H1 (cell line): ENCODE data around the gene MYBPC1. TPM values are rescaled to one million over a fixed set of nuclear protein-coding genes. Genes with fewer than 3 reads are reported as not detected.

ENCODE experiments used
- ASH2L ChIP-seq: fragments of 200-600, 300-600 bp; sonication (generic); IDR thresholded peaks from one replicate; pipeline ENCODE4 v1.7.1; 2017; ENCODE audit warnings: low read length
- GABPA ChIP-seq: IDR thresholded peaks from 2 replicates; pipeline ENCODE4 v1.6.1; 2011; ENCODE audit warnings: mild to moderate bottlenecking, low read length, moderate library complexity, borderline replicate concordance; ENCODE audit not compliant: insufficient read depth
- JUND ChIP-seq: IDR thresholded peaks from 2 replicates; pipeline ENCODE4 v1.6.1; 2011; ENCODE audit warnings: mild to moderate bottlenecking, improper control_type of control experiment, low read length
- TAF1 ChIP-seq: IDR thresholded peaks from 2 replicates; pipeline ENCODE4 v1.6.1; 2011; ENCODE audit warnings: mild to moderate bottlenecking, low read depth, low read length
- polyA plus RNA-seq, 7 experiments: library from polyadenylated mRNA; depleted of rRNA in 3 of 7; stranded (reverse) in 5 of 7; unstranded in 2 of 7; fragments of >200 nt in 5 of 7; fragments of 200-250 nt in 2 of 7; gene quantifications; 1 replicate in 5 of 7; 2 replicates in 1 of 7; 4 replicates in 1 of 7; pipeline versions ENCODE4 v1.2.1 to v1.2.3, GENCODE V29; 2011 to 2013; ENCODE audit warnings: missing spikeins in 2 of 7, mixed read lengths in 2 of 7
- total RNA-seq: library from RNA; stranded (reverse); fragmentation: NEBNext Ultra II Directional; extraction: Animal tissue kit (Norgen Biotek cat#: 25700); gene quantifications from 2 replicates; pipeline ENCODE4 v1.2.1, GENCODE V29; 2021
- TF ChIP-seq, protein P1 (sequence below): fragments of 300-600 bp; sonication (generic); IDR thresholded peaks from 2 replicates; pipeline ENCODE4 v1.7.1; 2012; ENCODE audit warnings: low read length, moderate library complexity, mild to moderate bottlenecking, inconsistent platforms; ENCODE audit not compliant: insufficient replicate concordance

The MYBPC1 gene
- total and polyA plus RNA-seq, 2 of the 8 experiments (the other 6 are each of a cell fraction or from before 2014, with no cell fraction given) = not detected

DNA sequence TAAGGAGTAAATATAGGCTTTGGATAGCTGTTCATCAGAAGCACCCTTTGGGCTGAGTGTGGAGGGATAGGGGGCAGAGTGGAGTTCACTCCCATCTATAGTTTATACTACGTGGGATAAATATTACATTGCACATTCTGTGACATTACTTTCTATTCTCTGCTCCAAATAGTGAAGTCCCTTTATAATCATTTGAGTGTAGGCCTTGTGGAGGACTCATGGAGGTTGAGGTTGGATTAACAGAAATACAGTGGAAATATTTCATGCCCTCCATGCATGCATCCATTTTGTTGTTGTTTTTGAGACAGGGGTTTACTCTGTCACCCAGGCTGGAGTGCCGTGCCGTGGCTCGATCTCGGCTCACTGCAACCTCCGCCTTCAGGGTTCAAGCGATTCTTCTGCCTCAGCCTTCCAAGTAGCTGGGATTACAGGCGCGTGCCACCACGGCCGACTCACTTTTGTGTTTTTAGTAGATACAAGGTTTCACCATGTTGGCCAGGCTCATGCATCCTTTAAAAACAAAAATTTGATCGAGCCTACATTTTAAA lies 104.1 kb downstream of the MYBPC1 start (continued):
- TF ChIP-seq, protein P1, sequence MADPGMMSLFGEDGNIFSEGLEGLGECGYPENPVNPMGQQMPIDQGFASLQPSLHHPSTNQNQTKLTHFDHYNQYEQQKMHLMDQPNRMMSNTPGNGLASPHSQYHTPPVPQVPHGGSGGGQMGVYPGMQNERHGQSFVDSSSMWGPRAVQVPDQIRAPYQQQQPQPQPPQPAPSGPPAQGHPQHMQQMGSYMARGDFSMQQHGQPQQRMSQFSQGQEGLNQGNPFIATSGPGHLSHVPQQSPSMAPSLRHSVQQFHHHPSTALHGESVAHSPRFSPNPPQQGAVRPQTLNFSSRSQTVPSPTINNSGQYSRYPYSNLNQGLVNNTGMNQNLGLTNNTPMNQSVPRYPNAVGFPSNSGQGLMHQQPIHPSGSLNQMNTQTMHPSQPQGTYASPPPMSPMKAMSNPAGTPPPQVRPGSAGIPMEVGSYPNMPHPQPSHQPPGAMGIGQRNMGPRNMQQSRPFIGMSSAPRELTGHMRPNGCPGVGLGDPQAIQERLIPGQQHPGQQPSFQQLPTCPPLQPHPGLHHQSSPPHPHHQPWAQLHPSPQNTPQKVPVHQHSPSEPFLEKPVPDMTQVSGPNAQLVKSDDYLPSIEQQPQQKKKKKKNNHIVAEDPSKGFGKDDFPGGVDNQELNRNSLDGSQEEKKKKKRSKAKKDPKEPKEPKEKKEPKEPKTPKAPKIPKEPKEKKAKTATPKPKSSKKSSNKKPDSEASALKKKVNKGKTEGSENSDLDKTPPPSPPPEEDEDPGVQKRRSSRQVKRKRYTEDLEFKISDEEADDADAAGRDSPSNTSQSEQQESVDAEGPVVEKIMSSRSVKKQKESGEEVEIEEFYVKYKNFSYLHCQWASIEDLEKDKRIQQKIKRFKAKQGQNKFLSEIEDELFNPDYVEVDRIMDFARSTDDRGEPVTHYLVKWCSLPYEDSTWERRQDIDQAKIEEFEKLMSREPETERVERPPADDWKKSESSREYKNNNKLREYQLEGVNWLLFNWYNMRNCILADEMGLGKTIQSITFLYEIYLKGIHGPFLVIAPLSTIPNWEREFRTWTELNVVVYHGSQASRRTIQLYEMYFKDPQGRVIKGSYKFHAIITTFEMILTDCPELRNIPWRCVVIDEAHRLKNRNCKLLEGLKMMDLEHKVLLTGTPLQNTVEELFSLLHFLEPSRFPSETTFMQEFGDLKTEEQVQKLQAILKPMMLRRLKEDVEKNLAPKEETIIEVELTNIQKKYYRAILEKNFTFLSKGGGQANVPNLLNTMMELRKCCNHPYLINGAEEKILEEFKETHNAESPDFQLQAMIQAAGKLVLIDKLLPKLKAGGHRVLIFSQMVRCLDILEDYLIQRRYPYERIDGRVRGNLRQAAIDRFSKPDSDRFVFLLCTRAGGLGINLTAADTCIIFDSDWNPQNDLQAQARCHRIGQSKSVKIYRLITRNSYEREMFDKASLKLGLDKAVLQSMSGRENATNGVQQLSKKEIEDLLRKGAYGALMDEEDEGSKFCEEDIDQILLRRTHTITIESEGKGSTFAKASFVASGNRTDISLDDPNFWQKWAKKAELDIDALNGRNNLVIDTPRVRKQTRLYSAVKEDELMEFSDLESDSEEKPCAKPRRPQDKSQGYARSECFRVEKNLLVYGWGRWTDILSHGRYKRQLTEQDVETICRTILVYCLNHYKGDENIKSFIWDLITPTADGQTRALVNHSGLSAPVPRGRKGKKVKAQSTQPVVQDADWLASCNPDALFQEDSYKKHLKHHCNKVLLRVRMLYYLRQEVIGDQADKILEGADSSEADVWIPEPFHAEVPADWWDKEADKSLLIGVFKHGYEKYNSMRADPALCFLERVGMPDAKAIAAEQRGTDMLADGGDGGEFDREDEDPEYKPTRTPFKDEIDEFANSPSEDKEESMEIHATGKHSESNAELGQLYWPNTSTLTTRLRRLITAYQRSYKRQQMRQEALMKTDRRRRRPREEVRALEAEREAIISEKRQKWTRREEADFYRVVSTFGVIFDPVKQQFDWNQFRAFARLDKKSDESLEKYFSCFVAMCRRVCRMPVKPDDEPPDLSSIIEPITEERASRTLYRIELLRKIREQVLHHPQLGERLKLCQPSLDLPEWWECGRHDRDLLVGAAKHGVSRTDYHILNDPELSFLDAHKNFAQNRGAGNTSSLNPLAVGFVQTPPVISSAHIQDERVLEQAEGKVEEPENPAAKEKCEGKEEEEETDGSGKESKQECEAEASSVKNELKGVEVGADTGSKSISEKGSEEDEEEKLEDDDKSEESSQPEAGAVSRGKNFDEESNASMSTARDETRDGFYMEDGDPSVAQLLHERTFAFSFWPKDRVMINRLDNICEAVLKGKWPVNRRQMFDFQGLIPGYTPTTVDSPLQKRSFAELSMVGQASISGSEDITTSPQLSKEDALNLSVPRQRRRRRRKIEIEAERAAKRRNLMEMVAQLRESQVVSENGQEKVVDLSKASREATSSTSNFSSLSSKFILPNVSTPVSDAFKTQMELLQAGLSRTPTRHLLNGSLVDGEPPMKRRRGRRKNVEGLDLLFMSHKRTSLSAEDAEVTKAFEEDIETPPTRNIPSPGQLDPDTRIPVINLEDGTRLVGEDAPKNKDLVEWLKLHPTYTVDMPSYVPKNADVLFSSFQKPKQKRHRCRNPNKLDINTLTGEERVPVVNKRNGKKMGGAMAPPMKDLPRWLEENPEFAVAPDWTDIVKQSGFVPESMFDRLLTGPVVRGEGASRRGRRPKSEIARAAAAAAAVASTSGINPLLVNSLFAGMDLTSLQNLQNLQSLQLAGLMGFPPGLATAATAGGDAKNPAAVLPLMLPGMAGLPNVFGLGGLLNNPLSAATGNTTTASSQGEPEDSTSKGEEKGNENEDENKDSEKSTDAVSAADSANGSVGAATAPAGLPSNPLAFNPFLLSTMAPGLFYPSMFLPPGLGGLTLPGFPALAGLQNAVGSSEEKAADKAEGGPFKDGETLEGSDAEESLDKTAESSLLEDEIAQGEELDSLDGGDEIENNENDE = no peak
- no peak for TF ChIP-seq TAF1
- no peak for TF ChIP-seq GABPA
- TF ChIP-seq ASH2L = no peak
- no peak for TF ChIP-seq JUND
